Fibroblast of mammary gland (primary cell): ENCODE measurements around the gene CD300C.

Source experiments
- DNase-seq: peaks from one replicate; pipeline ENCODE4 v3.0.0-alpha.2; 2010; ENCODE audit warnings: low read depth
- H3K4me3 ChIP-seq: 2 replicates; pipeline ENCODE4 v1.5.1; 2011; ENCODE audit warnings: low read depth, mild to moderate bottlenecking, low read length, moderate library complexity; ENCODE audit not compliant: control insufficient read depth
- CTCF ChIP-seq: conservative IDR thresholded peaks from 2 replicates; pipeline ENCODE4 v1.5.1; 2011; ENCODE audit warnings: low read depth, low read length, inconsistent platforms; ENCODE audit not compliant: control insufficient read depth, insufficient read depth

The CD300C gene

GRCh38 chr17:74499992-74500391 is 45.9 kb downstream of the CD300C start:
- no peak overlapping the region for H3K4me3 ChIP-seq
- TF ChIP-seq CTCF: no peak
- no peak for DNase-seq

DNA sequence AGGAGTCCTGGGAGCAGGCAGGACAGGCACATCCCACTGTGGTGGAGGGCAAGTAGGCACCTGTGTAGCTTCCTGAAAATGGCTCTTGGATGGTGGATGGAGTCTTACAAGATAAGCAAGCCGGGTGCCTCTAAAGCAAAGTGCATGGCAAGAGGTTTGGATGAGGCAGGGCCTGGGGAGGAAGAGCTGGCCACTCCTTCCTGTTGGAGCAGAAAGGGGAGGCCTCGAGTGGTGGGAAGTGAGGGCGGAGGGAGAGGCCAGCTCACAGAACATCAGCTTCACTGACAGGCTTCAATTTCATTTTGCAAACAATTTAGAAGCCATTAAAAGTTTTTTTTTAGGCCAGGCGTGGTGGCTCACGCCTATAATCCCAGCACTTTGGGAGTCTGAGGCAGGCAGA is 48.4 kb downstream of the CD300C start:
- no peak for TF ChIP-seq CTCF
- no peak for DNase-seq
- H3K4me3 ChIP-seq: no peak overlapping the region

- no peak overlapping the region for H3K4me3 ChIP-seq
- peak; percentile 92 for TF ChIP-seq CTCF
- peak; percentile 67 for DNase-seq
Measured at GRCh38 chr17:74493331-74493833, 52.5 kb downstream of the CD300C start.

- no peak for TF ChIP-seq CTCF
- no peak overlapping the region for H3K4me3 ChIP-seq
- DNase-seq: no peak
Measured at GRCh38 chr17:74491626-74492025, 54.3 kb downstream of the CD300C start.
